Left colon (tissue), 2 donors: ENCODE results near the gene PLCXD3. TPM values are rescaled to one million over a fixed set of nuclear protein-coding genes. Genes with fewer than 3 reads are reported as not detected.

Experiments used
- ATAC-seq: fragments of 200-7000 bp; cut with Tn5 transposase; one replicate; pipeline ENCODE4 v1.9.1; 2020; ENCODE audit warnings: mild to moderate bottlenecking, moderate library complexity
- DNase-seq, 2 donors: peaks; one replicate each; pipeline ENCODE4 v3.0.0-alpha.2; 2020
- intact Hi-C, 2 donors: fragments of 100-400 bp; cut with DNase I in 1 of 2; cut with micrococcal nuclease in 1 of 2; formaldehyde crosslinking; loops; one replicate each; pipeline versions ENCODE4 v1.11.2 to v1.14.0; 2022; cut with DNase I, micrococcal nuclease
- total RNA-seq, 2 donors: library from RNA; stranded (reverse); fragmentation: NEBNext Ultra II Directional; extraction: Animal tissue kit (Norgen Biotek cat#: 25700); gene quantifications; one replicate each; pipeline ENCODE4 v1.2.1, GENCODE V29; 2021
- donor health status: DM: no; HTN: no; CAD: no.
- donor health status: DM: yes; HTN: yes; CAD: no.

Gene PLCXD3
- total RNA-seq, 2 donors from 2014 or later, result 0.58 to 0.84 TPM

- intact Hi-C loops, result no loop called here
- peak; percentile 70 for ATAC-seq
- no peak for DNase-seq
These were observed 246.4 kb downstream of the PLCXD3 start for GRCh38 chr5:41264019-41264418.

GRCh38 chr5:41263335-41263734 lies 247.1 kb downstream of the PLCXD3 start:
- DNase-seq (no peak), ATAC-seq (peak; percentile 73)
- intact Hi-C loops, result no loop called here
